Naive thymus-derived CD4-positive, alpha-beta T cell (primary cell): ENCODE measurements around the gene TTC33. TPM values are rescaled to one million over a fixed set of nuclear protein-coding genes. Genes with fewer than 3 reads are reported as not detected.
"Not testable (repeated sequence)": the region's sequence is repeated elsewhere in the genome, so short reads cannot be mapped to it uniquely, and the experiment has no call there.

ENCODE experiments used
- ATAC-seq: fragments of 150-1000 bp; cut with Tn5 transposase; 2 replicates; pipeline ENCODE4 v1.10.0; 2021; ENCODE audit warnings: mild to moderate bottlenecking, moderate library complexity
- CTCF ChIA-PET: fragments of 350-600 bp; sonication (Branson Sonifier 250); formaldehyde crosslinking; loops from one replicate; lab custom pipeline; 2021; ENCODE audit warnings: antibody characterized with exemption; lab: Charles Lee
- POLR2A ChIA-PET: fragments of 350-600 bp; sonication (Branson Sonifier 250); formaldehyde crosslinking; loops from one replicate; lab custom pipeline; 2021; ENCODE audit warnings: antibody characterized with exemption, inconsistent platforms; lab: Charles Lee
- DNase-seq, 9 donors: peaks; one replicate each; pipeline versions ENCODE4 v3.0.0 to v3.0.0-alpha.2; 2020 to 2022; ENCODE audit warnings: mixed read lengths in 1 of 9
- H3K27ac ChIP-seq: one replicate; pipeline ENCODE4 v1.7.0; 2013; ENCODE audit warnings: mild to moderate bottlenecking, low read depth, low read length, moderate library complexity
- H3K27me3 ChIP-seq, 2 donors: one replicate each; pipeline ENCODE4 v1.7.0; 2013; ENCODE audit warnings: low read length in 2 of 2, mild to moderate bottlenecking in 2 of 2, moderate library complexity in 2 of 2; ENCODE audit not compliant: control insufficient read depth in 2 of 2, insufficient read depth in 2 of 2
- H3K36me3 ChIP-seq, 3 experiments: 1 replicate in 2 of 3; 2 replicates in 1 of 3; pipeline ENCODE4 v1.7.0; 2013; ENCODE audit warnings: low read length in 3 of 3, mild to moderate bottlenecking in 3 of 3, moderate library complexity in 1 of 3; ENCODE audit not compliant: insufficient read depth in 3 of 3, control insufficient read depth in 2 of 3
- H3K4me1 ChIP-seq, 2 donors: one replicate each; pipeline ENCODE4 v1.7.0; 2013; ENCODE audit warnings: low read length in 2 of 2, mild to moderate bottlenecking in 2 of 2, moderate library complexity in 1 of 2; ENCODE audit not compliant: control insufficient read depth in 2 of 2, insufficient read depth in 2 of 2
- H3K4me3 ChIP-seq: 2 replicates; pipeline ENCODE4 v1.7.0; 2013; ENCODE audit warnings: mild to moderate bottlenecking, low read length
- H3K9me3 ChIP-seq, 3 experiments: 1 replicate in 2 of 3; 2 replicates in 1 of 3; pipeline ENCODE4 v1.7.0; 2013; ENCODE audit warnings: low read length in 3 of 3; ENCODE audit not compliant: control insufficient read depth in 2 of 3
- H3K27ac Mint-ChIP-seq, 9 donors: one replicate each; pipeline ENCODE4 v1.8.0; 2020 to 2022; ENCODE audit warnings: mixed read lengths in 9 of 9, mild to moderate bottlenecking in 8 of 9, moderate library complexity in 5 of 9, inconsistent platforms in 2 of 9
- H3K27me3 Mint-ChIP-seq, 5 donors: one replicate each; pipeline ENCODE4 v1.8.0; 2021 to 2022; ENCODE audit warnings: mixed read lengths in 5 of 5, mild to moderate bottlenecking in 1 of 5
- H3K36me3 Mint-ChIP-seq, 5 donors: one replicate each; pipeline ENCODE4 v1.8.0; 2020 to 2022; ENCODE audit warnings: mixed read lengths in 5 of 5, mild to moderate bottlenecking in 3 of 5, inconsistent platforms in 1 of 5
- H3K4me1 Mint-ChIP-seq, 7 donors: one replicate each; pipeline ENCODE4 v1.8.0; 2020 to 2022; ENCODE audit warnings: mixed read lengths in 7 of 7, mild to moderate bottlenecking in 3 of 7, inconsistent platforms in 1 of 7
- H3K4me3 Mint-ChIP-seq, 10 donors: one replicate each; pipeline ENCODE4 v1.8.0; 2020 to 2022; ENCODE audit warnings: mild to moderate bottlenecking in 10 of 10, mixed read lengths in 10 of 10, moderate library complexity in 6 of 10, inconsistent platforms in 2 of 10
- H3K9me3 Mint-ChIP-seq, 11 donors: one replicate each; pipeline ENCODE4 v1.8.0; 2020 to 2022; ENCODE audit warnings: mixed read lengths in 11 of 11, mild to moderate bottlenecking in 4 of 11, inconsistent platforms in 1 of 11, moderate library complexity in 1 of 11
- intact Hi-C, 2 donors: fragments of 100-400 bp; cut with micrococcal nuclease; formaldehyde crosslinking; loops; one replicate each; pipeline ENCODE4 v1.15.1; 2023
- polyA plus RNA-seq, 2 donors: library from polyadenylated mRNA; unstranded; fragments of 300-500 nt; fragmentation: Illumina TruSeq; gene quantifications; one replicate each; pipeline ENCODE4 v1.2.3, GENCODE V29; 2021
- total RNA-seq, 6 experiments: library from RNA in 5 of 6; stranded (reverse) in 5 of 6; gene quantifications; 1 replicate in 5 of 6; 2 replicates in 1 of 6; pipeline ENCODE4 v1.2.3 and lab custom pipeline; 2021 to 2026

The TTC33 gene
- total and polyA plus RNA-seq, 7 experiments from 2014 or later: 7.0 to 19.0 (median 14.0) TPM

DNA sequence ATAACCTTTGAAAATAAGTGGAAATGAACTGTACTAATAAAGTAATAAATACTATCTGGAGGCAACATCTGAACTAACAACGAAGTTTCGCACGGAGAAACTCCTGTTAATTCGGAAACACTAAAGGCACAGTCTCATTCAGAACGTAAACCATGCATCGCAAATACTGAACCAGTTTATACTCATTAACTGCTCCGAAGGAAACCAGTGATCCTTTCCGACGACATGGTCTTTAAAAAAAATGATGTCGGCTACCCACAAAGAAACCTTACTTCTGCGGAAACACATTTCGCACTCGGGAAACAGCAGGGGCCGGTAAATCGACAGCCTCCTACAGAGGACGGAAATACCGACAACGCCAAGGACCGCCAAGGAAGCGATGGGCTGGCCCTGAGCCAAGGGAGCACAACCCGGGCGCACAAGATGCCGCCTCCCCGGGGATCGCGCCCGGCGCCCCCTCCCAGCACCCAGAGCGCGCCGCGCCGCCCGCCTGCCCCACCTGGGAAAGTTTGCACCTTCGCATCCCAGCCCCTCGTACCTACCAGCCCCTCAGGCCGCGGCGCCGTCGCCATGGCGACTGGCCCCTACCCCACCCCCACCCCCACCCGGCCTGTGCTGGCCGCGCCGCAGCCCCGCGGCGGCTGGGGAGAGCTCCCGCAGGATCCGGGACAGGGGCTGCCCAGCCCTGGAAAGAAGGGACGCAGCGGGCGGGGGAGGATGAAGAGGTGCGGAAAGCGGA is 41.7 kb upstream of the TTC33 start:
- Mint-ChIP-seq H3K4me3 (peak overlapping the region; percentile 86 to 95 (median 94)), H3K9me3 (no peaks in the 10 kb centered on the region), H3K27ac (peak overlapping the region; percentile 74 to 96 (median 94)), H3K27me3 (peaks cover 0 to 15% (median 0%) of the 10 kb centered on the region in 5 donors), H3K4me1 (peaks cover 29 to 58% (median 48%) of the 10 kb centered on the region in 7 donors), H3K36me3 (peaks cover 0 to 23% (median 0%) of the 10 kb centered on the region in 5 donors)
- H3K27me3 ChIP-seq: no peaks in the 10 kb centered on the region
- peak overlapping the region; percentile 65 for H3K4me3 ChIP-seq
- POLR2A ChIA-PET: interaction anchor here (1.0 kb wide), 2 partner anchors 10 to 44 kb away, joined by 3 read pairs; partner anchors contain the start of gene CARD6
- H3K27ac ChIP-seq: peak overlapping the region; percentile 91
- CTCF ChIA-PET: interaction anchor here (0.7 kb wide), 1 partner anchor 1160 kb away, joined by 3 read pairs; no protein-coding TSS in a partner anchor
- peaks cover 12 to 19% of the 10 kb centered on the region in 2 donors for H3K4me1 ChIP-seq
- no peaks in the 10 kb centered on the region for H3K9me3 ChIP-seq
- ATAC-seq (peak; percentile 38), DNase-seq (peak; percentile 56 to 78 (median 71))
- no peaks in the 10 kb centered on the region for H3K36me3 ChIP-seq
- intact Hi-C loops: loop anchor here (1.0 to 2.0 kb wide), 8 partner anchors 17 to 1128 kb away; partner anchors contain the start of genes RIMOC1 (in 2 of the 2), RPL37 (in 2 of the 2), TTC33 (in 2 of the 2) and FBXO4 (in 1 of the 2)

DNA sequence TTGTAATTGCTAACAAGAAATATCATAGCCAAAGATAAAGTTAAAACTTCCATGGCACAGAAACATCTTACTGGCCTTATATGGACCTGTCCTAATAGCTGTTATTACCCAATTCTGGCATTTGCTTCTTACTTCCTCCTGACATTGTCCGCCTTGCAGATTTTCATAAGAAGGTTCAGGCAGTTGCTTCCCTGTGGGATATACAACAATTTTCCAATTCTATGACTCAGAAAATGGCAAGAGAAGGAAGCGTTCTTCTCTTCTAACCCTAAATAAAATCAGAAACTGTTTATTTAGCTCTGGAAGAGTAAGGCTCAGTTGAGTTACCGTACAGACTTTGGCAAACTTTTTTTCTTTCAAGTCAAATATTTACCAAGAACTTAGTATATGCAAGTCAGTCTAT is 40.7 kb upstream of the TTC33 start:
- H3K4me1 Mint-ChIP-seq: peaks cover 32 to 67% (median 54%) of the 10 kb centered on the region in 7 donors
- no peak for ATAC-seq
- H3K36me3 ChIP-seq: no peaks in the 10 kb centered on the region
- peak overlapping the region; percentile 65 for H3K4me3 ChIP-seq
- no peaks in the 10 kb centered on the region for H3K9me3 Mint-ChIP-seq
- H3K4me3 Mint-ChIP-seq: peak overlapping the region; percentile 64 to 95 (median 94)
- peaks cover 12 to 28% of the 10 kb centered on the region in 2 donors for H3K4me1 ChIP-seq
- peaks cover 0 to 23% (median 0%) of the 10 kb centered on the region in 5 donors for H3K36me3 Mint-ChIP-seq
- peak overlapping the region; percentile 91 for H3K27ac ChIP-seq
- intact Hi-C loops: loop anchor here in 1 of 2 donors (2.0 kb wide), 2 partner anchors 16 to 386 kb away; no protein-coding TSS in a partner anchor
- CTCF ChIA-PET: interaction anchor here (1.4 kb wide), 1 partner anchor 36 kb away, joined by 3 read pairs; no protein-coding TSS in a partner anchor
- POLR2A ChIA-PET: interaction anchor here (0.9 to 1.0 kb wide), 2 partner anchors 45 to 101 kb away, joined by 3 read pairs; partner anchors contain the start of gene CARD6
- no peaks in the 10 kb centered on the region for H3K27me3 ChIP-seq
- no peaks in the 10 kb centered on the region for H3K9me3 ChIP-seq
- DNase-seq: no peak
- peaks cover 0 to 13% (median 0%) of the 10 kb centered on the region in 5 donors for H3K27me3 Mint-ChIP-seq
- H3K27ac Mint-ChIP-seq: peak overlapping the region in 7 of 9 donors; percentile 4 to 89 (median 41)

DNA sequence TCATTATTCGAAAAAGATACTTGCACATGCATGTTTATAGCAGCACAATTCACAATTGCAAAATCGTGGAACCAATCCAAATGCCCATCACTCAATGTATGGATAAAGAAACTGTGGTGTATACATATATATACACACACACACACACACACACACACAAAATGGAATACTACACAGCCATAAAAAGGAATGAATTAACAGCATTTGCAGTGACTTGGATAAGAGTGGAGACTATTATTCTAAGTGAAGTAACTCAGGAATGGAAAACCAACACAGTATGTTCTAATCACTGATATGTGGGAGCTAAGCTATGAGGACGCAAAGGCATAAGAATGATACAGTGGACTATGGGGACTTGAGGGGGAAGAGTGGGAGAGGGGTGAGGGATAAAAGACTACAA is 39.1 kb upstream of the TTC33 start:
- Mint-ChIP-seq H3K27ac (peak overlapping the region in 1 of 9 donors; percentile 12), H3K27me3 (peaks cover 0 to 13% (median 0%) of the 10 kb centered on the region in 5 donors), H3K4me3 (peak overlapping the region in 4 of 10 donors; percentile 9 to 39 (median 20)), H3K36me3 (peaks cover 0 to 23% (median 4%) of the 10 kb centered on the region in 5 donors), H3K4me1 (peaks cover 39 to 83% (median 70%) of the 10 kb centered on the region in 7 donors)
- H3K4me1 ChIP-seq: peaks cover 12 to 28% of the 10 kb centered on the region in 2 donors
- H3K27ac ChIP-seq, CTCF ChIA-PET, H3K4me3 ChIP-seq, H3K9me3 ChIP-seq, DNase-seq, H3K9me3 Mint-ChIP-seq, H3K36me3 ChIP-seq, ATAC-seq, intact Hi-C loops, H3K27me3 ChIP-seq: not testable (repeated sequence)
- POLR2A ChIA-PET: interaction anchor here (0.6 kb wide), 1 partner anchor 1130 kb away, joined by 3 read pairs; the partner anchor contains the start of gene FBXO4

DNA sequence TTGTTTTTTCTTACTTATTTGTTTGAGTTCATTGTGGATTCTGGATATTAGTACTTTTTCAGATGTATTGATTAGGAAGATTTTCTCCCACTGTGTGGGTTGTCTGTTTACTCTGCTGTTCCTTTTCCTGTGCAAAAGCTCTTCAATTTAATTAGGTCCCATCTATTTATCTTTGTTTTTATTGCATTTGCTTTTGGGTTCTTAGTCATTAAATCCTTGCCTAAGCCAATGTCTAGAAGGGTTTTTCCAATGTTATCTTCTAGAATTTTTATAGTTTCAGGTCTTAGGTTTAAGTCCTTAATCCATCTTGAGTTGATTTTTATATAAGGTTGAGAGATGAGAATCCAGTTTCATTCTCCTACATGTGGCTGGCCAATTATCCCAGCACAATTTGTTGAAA is 38.6 kb upstream of the TTC33 start:
- H3K27ac Mint-ChIP-seq, H3K9me3 Mint-ChIP-seq, CTCF ChIA-PET, H3K27me3 ChIP-seq, ATAC-seq, H3K9me3 ChIP-seq, DNase-seq, H3K36me3 ChIP-seq, intact Hi-C loops, H3K4me3 ChIP-seq, H3K27ac ChIP-seq: not testable (repeated sequence)
- peak overlapping the region in 4 of 10 donors; percentile 19 to 39 (median 33) for H3K4me3 Mint-ChIP-seq
- peaks cover 8 to 28% of the 10 kb centered on the region in 2 donors for H3K4me1 ChIP-seq
- peaks cover 41 to 85% (median 75%) of the 10 kb centered on the region in 7 donors for H3K4me1 Mint-ChIP-seq
- POLR2A ChIA-PET: interaction anchor here (0.6 kb wide), 1 partner anchor 1131 kb away, joined by 3 read pairs; the partner anchor contains the start of gene FBXO4
- peaks cover 0 to 23% (median 4%) of the 10 kb centered on the region in 5 donors for H3K36me3 Mint-ChIP-seq
- H3K27me3 Mint-ChIP-seq: peaks cover 0 to 10% (median 0%) of the 10 kb centered on the region in 5 donors

DNA sequence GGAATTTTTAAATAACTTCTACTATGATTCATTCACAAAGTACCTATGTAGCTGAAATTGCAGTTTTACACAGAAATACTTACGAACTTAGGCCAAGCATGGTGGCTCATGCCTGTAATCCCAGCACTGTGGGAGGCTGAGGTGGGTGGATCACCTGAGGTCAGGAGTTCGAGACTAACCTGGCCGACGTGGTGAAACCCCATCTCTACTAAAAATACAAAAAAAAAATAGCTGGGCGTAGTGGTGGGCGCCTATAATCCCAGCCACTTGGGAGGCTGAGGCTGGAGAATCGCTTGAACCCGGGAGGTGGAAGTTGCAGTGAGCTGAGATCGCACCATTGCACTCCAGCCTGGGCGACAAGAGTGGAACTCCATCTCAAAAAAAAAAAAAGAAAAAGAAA is 36.9 kb upstream of the TTC33 start:
- H3K27me3 ChIP-seq, CTCF ChIA-PET, H3K27ac ChIP-seq, H3K27me3 Mint-ChIP-seq, H3K4me3 Mint-ChIP-seq, DNase-seq, H3K9me3 Mint-ChIP-seq, H3K27ac Mint-ChIP-seq, intact Hi-C loops, H3K9me3 ChIP-seq, H3K36me3 ChIP-seq, ATAC-seq, H3K4me3 ChIP-seq: not testable (repeated sequence)
- H3K4me1 ChIP-seq: peaks cover 0 to 28% of the 10 kb centered on the region in 2 donors
- POLR2A ChIA-PET: interaction anchor here (0.9 to 1.2 kb wide), 3 partner anchors 12 to 38 kb away, joined by 3 read pairs; no protein-coding TSS in a partner anchor
- Mint-ChIP-seq H3K4me1 (peaks cover 47 to 94% (median 86%) of the 10 kb centered on the region in 7 donors), H3K36me3 (peaks cover 0 to 37% (median 13%) of the 10 kb centered on the region in 5 donors)

DNA sequence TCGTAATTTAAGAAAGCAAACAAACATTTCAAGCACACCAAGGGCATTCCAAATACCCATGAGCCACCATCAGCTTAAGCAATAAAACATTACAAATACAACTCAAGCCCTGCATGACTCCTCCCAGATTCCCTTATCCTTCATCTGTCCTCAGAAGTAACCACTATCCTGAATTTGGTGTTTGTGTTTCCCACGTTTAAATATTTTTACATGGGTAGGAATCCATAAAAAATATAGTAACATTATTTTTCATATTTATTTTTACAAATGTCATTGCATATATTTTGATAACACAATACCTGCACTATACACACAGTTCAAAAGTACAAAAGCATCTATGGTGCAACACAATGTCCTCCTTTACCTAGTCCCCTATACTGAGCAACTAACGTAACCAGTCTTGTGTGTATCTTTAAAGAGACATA is 36.0 kb upstream of the TTC33 start:
- Histone ChIP-seq H3K4me3 (no peak overlapping the region), H3K36me3 (no peaks in the 10 kb centered on the region), H3K27ac (no peak overlapping the region), H3K9me3 (no peaks in the 10 kb centered on the region), H3K4me1 (peaks cover 0 to 25% of the 10 kb centered on the region in 2 donors), H3K27me3 (no peaks in the 10 kb centered on the region)
- Mint-ChIP-seq H3K9me3 (peaks cover 0 to 10% (median 4%) of the 10 kb centered on the region in 11 donors), H3K36me3 (peaks cover 0 to 42% (median 15%) of the 10 kb centered on the region in 5 donors), H3K4me1 (peaks cover 41 to 94% (median 87%) of the 10 kb centered on the region in 7 donors), H3K27me3 (no peaks in the 10 kb centered on the region), H3K27ac (no peak overlapping the region), H3K4me3 (no peak overlapping the region)
- DNase-seq (no peak), ATAC-seq (no peak)
- ChIA-PET CTCF (no interaction called here), POLR2A (interaction anchor here (1.2 kb wide), 1 partner anchor 12 kb away, joined by 3 read pairs; no protein-coding TSS in a partner anchor)
- intact Hi-C loops: no loop called here
